ENCODE measurements around the gene SLC66A2. TPM values are rescaled to one million over a fixed set of nuclear protein-coding genes. Genes with fewer than 3 reads are reported as not detected.

Gene SLC66A2
- total and polyA plus RNA-seq, 2 of the 13 experiments (the other 11 are each of a cell fraction or from before 2014, with no cell fraction given), result 33.5 to 41.9 TPM

GRCh38 chr18:79932907-79933306 is 18.5 kb downstream of the SLC66A2 start (continued):
- TF ChIP-seq MAX (IDR thresholded peaks at IDR 0.05), result no peak
- TF ChIP-seq STAT6 (CRISPR knock-in tag; IDR thresholded peaks at IDR 0.05; ENCODE audit: borderline replicate concordance), result no peak
- TF ChIP-seq PTBP1 (IDR thresholded peaks at IDR 0.05; ENCODE audit: low read depth, low read length, poor library complexity, severe bottlenecking), result no peak
- no peak for TF ChIP-seq NFATC3 (CRISPR knock-in tag; IDR thresholded peaks at IDR 0.05)
- TF ChIP-seq TCF7L2 (IDR thresholded peaks at IDR 0.05; ENCODE audit: low read depth, low read length), result no peak

- DNase-seq (ENCODE audit: low spot score), result no peak
- Histone ChIP-seq H2AFZ (ENCODE audit: low read length) (no peak overlapping the region), H3K27me3 (ENCODE audit: control insufficient read depth in 1 of 2, insufficient read depth in 2 of 2, low read length in 2 of 2) (no peaks in the 10 kb centered on the region), H3K9ac (ENCODE audit: insufficient read depth, low read depth, low read length) (no peak overlapping the region), H3K27ac (ENCODE audit: extremely low read length, insufficient read depth, low read length) (no peak overlapping the region), H3K79me2 (ENCODE audit: insufficient read depth, low read length) (peaks cover 87% of the 10 kb centered on the region), H3K4me1 (ENCODE audit: insufficient read depth, low read length) (peaks cover 35% of the 10 kb centered on the region), H4K20me1 (ENCODE audit: insufficient read depth, low read length) (peaks cover 42% of the 10 kb centered on the region), H3K4me2 (ENCODE audit: low read depth, low read length) (no peak overlapping the region), H3K4me3 (replicated peaks in 1 of 3; ENCODE audit: insufficient read depth in 1 of 3, low read depth in 2 of 3, low read length in 3 of 3) (no peak overlapping the region), H3K36me3 (replicated peaks in 1 of 2; ENCODE audit: control insufficient read depth in 1 of 2, insufficient read depth in 2 of 2, low read length in 2 of 2) (peaks cover 6 to 27% of the 10 kb centered on the region in 2 experiments), H3K9me3 (ENCODE audit: low read length) (peaks cover 11% of the 10 kb centered on the region)
- ChIA-PET POLR2A (no interaction called here), CTCF (ENCODE audit: low intra/inter-chr PET ratio, low total read pairs) (no interaction called here)
- FAIRE-seq, result no peak
- BruUV-seq (replicated peaks), result no TSS peak
- in situ Hi-C loops (cut with HindIII; ENCODE audit: extremely low pct_ligation_motif_present, low pct_unique_long_range_greater_than_20kb) (loop anchor here (10.0 kb wide), 1 partner anchor 173 kb away; the partner anchor contains the start of gene ADNP2), intact Hi-C loops (cut with micrococcal nuclease; ENCODE audit: unreplicated experiment) (no loop called here)
- no peak for ATAC-seq
- 98% methylated on average over 2 of the region's 2 CpGs for WGBS (ENCODE audit: low lambda C conversion rate)
- TF ChIP-seq RFX1 (IDR thresholded peaks at IDR 0.05) (no peak), MBNL3 (CRISPR knock-in tag; conservative IDR thresholded peaks at IDR 0.05) (no peak), ZIK1 (CRISPR knock-in tag; IDR thresholded peaks at IDR 0.05; ENCODE audit: borderline replicate concordance, low read depth) (no peak), TMF1 (CRISPR knock-in tag; IDR thresholded peaks at IDR 0.05; ENCODE audit: low read depth) (no peak), ZNF205 (CRISPR knock-in tag; IDR thresholded peaks at IDR 0.05) (no peak), TRIM22 (IDR thresholded peaks at IDR 0.05) (no peak), ZNF644 (CRISPR knock-in tag; IDR thresholded peaks at IDR 0.05; ENCODE audit: low read depth) (no peak), ZBTB33 (CRISPR knock-in tag; IDR thresholded peaks at IDR 0.05) (no peak), ZZZ3 (CRISPR knock-in tag; IDR thresholded peaks at IDR 0.05; ENCODE audit: borderline replicate concordance) (no peak), ZBTB10 (CRISPR knock-in tag; IDR thresholded peaks at IDR 0.05; ENCODE audit: borderline replicate concordance) (no peak), CHD2 (IDR thresholded peaks at IDR 0.05; ENCODE audit: low read depth, low read length) (no peak)
Measured at GRCh38 chr18:79931475-79931874, 20.0 kb downstream of the SLC66A2 start.
